ENCODE results near the gene ALG1. TPM values are rescaled to one million over a fixed set of nuclear protein-coding genes. Genes with fewer than 3 reads are reported as not detected.

The ALG1 gene
- total RNA-seq, 2 donors from 2014 or later: 27.7 to 51.3 TPM

DNA sequence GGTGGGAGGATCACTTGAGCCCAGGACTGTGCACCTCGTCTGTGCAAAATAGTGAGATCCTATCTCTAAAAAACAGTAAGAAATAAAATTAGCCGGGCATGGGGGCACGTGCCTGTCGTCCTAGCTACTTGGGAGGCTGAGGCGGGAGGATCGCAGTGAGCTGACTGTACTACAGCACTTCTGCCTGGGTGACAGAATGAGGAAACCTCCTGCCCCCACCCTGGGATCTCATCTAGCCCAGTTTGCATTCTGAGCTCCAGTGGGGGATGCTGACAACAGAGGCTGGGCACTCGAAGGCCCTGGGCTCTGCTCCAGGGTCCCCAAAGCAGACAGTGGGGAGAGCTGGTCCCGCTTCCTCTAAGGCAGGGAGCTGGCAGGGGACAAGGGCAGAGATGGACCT, 45.0 kb upstream of the ALG1 start:
- no peak overlapping the region for H3K4me3 ChIP-seq
- H3K9me3 ChIP-seq: no peaks in the 10 kb centered on the region
- no peak overlapping the region for H3K9ac ChIP-seq (ENCODE audit: low read depth in 2 of 2, low read length in 2 of 2)
- no peak overlapping the region for H3K27ac ChIP-seq
- intact Hi-C loops (cut with DNase I): no loop called here
- H3K27me3 ChIP-seq: no peaks in the 10 kb centered on the region
- no peaks in the 10 kb centered on the region for H3K36me3 ChIP-seq
- no peak for DNase-seq
- TF ChIP-seq, protein P1, sequence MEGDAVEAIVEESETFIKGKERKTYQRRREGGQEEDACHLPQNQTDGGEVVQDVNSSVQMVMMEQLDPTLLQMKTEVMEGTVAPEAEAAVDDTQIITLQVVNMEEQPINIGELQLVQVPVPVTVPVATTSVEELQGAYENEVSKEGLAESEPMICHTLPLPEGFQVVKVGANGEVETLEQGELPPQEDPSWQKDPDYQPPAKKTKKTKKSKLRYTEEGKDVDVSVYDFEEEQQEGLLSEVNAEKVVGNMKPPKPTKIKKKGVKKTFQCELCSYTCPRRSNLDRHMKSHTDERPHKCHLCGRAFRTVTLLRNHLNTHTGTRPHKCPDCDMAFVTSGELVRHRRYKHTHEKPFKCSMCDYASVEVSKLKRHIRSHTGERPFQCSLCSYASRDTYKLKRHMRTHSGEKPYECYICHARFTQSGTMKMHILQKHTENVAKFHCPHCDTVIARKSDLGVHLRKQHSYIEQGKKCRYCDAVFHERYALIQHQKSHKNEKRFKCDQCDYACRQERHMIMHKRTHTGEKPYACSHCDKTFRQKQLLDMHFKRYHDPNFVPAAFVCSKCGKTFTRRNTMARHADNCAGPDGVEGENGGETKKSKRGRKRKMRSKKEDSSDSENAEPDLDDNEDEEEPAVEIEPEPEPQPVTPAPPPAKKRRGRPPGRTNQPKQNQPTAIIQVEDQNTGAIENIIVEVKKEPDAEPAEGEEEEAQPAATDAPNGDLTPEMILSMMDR (IDR thresholded peaks at IDR 0.05): no peak
- H3K4me1 ChIP-seq: no peaks in the 10 kb centered on the region

GRCh38 chr16:5027086-5027485, 44.6 kb upstream of the ALG1 start:
- no peak overlapping the region for H3K4me3 ChIP-seq
- intact Hi-C loops (cut with DNase I): no loop called here
- DNase-seq: no peak
- H3K9ac ChIP-seq (ENCODE audit: low read depth in 2 of 2, low read length in 2 of 2): no peak overlapping the region
- H3K4me1 ChIP-seq: no peaks in the 10 kb centered on the region
- no peaks in the 10 kb centered on the region for H3K36me3 ChIP-seq
- no peaks in the 10 kb centered on the region for H3K27me3 ChIP-seq
- TF ChIP-seq, protein P1 (IDR thresholded peaks at IDR 0.05): no peak
- H3K9me3 ChIP-seq: no peaks in the 10 kb centered on the region
- H3K27ac ChIP-seq: no peak overlapping the region

GRCh38 chr16:5027575-5028235, 43.9 kb upstream of the ALG1 start:
- intact Hi-C loops (cut with DNase I): no loop called here
- H3K36me3 ChIP-seq: no peaks in the 10 kb centered on the region

GRCh38 chr16:5028950-5029475, 42.6 kb upstream of the ALG1 start:
- TF ChIP-seq, protein P1 (IDR thresholded peaks at IDR 0.05): no peak
- Histone ChIP-seq H3K36me3 (no peaks in the 10 kb centered on the region), H3K27ac (no peak overlapping the region)

More at GRCh38 chr16:5027575-5028235, 43.9 kb upstream of the ALG1 start:
- no peaks in the 10 kb centered on the region for H3K27me3 ChIP-seq
- H3K9me3 ChIP-seq: no peaks in the 10 kb centered on the region
- TF ChIP-seq, protein P1 (IDR thresholded peaks at IDR 0.05): no peak
- H3K4me1 ChIP-seq: peaks cover 2% of the 10 kb centered on the region
- no peak overlapping the region for H3K9ac ChIP-seq (ENCODE audit: low read depth in 2 of 2, low read length in 2 of 2)
- H3K27ac ChIP-seq: no peak overlapping the region
- no peak overlapping the region for H3K4me3 ChIP-seq
- no peak for DNase-seq

GRCh38 chr16:5030251-5030870, 41.3 kb upstream of the ALG1 start:
- Histone ChIP-seq H3K4me1 (peaks cover 7% of the 10 kb centered on the region), H3K9me3 (no peaks in the 10 kb centered on the region), H3K27me3 (no peaks in the 10 kb centered on the region), H3K36me3 (no peaks in the 10 kb centered on the region), H3K27ac (no peak overlapping the region), H3K9ac (ENCODE audit: low read depth in 2 of 2, low read length in 2 of 2) (no peak overlapping the region), H3K4me3 (no peak overlapping the region)
- no peak for DNase-seq
- intact Hi-C loops (cut with DNase I): no loop called here
- TF ChIP-seq, protein P1 (IDR thresholded peaks at IDR 0.05): no peak

More at GRCh38 chr16:5028950-5029475, 42.6 kb upstream of the ALG1 start:
- DNase-seq: no peak
- H3K4me3 ChIP-seq: no peak overlapping the region
- intact Hi-C loops (cut with DNase I): no loop called here
- peaks cover 7% of the 10 kb centered on the region for H3K4me1 ChIP-seq
- no peak overlapping the region for H3K9ac ChIP-seq (ENCODE audit: low read depth in 2 of 2, low read length in 2 of 2)
- H3K27me3 ChIP-seq: no peaks in the 10 kb centered on the region
- H3K9me3 ChIP-seq: no peaks in the 10 kb centered on the region

All from colonic mucosa (tissue), 4 donors.